Natural killer cell (primary cell): ENCODE data around the gene TBC1D9B. TPM values are rescaled to one million over a fixed set of nuclear protein-coding genes. Genes with fewer than 3 reads are reported as not detected.
A peak's percentile ranks its signal among the peaks of the same experiment; 100 is the strongest.

ENCODE experiments used
- ATAC-seq, 3 donors: fragments of 150-1000 bp in 2 of 3; fragments of 200-7000 bp in 1 of 3; cut with Tn5 transposase; 1 replicate in 1 of 3; 2 replicates in 2 of 3; pipeline ENCODE4 v1.10.0; 2021; ENCODE audit warnings: mild to moderate bottlenecking in 2 of 3, moderate library complexity in 2 of 3
- DNase-seq, 2 donors: peaks; one replicate each; pipeline versions ENCODE4 v3.0.0 to v3.0.0-alpha.2; 2013 to 2021; ENCODE audit warnings: mixed read lengths in 1 of 2
- H3K27ac ChIP-seq: one replicate; pipeline ENCODE4 v1.5.1; 2013; ENCODE audit warnings: mild to moderate bottlenecking, low read length
- H3K27me3 ChIP-seq: one replicate; pipeline ENCODE4 v1.6.1; 2013; ENCODE audit warnings: low read length; ENCODE audit not compliant: control insufficient read depth, insufficient read depth
- H3K36me3 ChIP-seq: one replicate; pipeline ENCODE4 v1.6.1; 2013; ENCODE audit warnings: low read length; ENCODE audit not compliant: control insufficient read depth, insufficient read depth
- H3K4me1 ChIP-seq: one replicate; pipeline ENCODE4 v1.6.1; 2013; ENCODE audit warnings: low read length; ENCODE audit not compliant: control insufficient read depth, insufficient read depth
- H3K4me3 ChIP-seq: one replicate; pipeline ENCODE4 v1.5.1; 2013; ENCODE audit warnings: low read length
- H3K9me3 ChIP-seq: one replicate; pipeline ENCODE4 v1.6.1; 2013; ENCODE audit warnings: low read length; ENCODE audit not compliant: control insufficient read depth, insufficient read depth
- H3K27ac Mint-ChIP-seq, 2 donors: one replicate each; pipeline ENCODE4 v1.8.0; 2022; ENCODE audit warnings: mild to moderate bottlenecking in 2 of 2, mixed read lengths in 2 of 2, moderate library complexity in 1 of 2
- H3K27me3 Mint-ChIP-seq, 2 donors: one replicate each; pipeline ENCODE4 v1.8.0; 2022; ENCODE audit warnings: low read depth in 2 of 2, mixed read lengths in 2 of 2
- H3K36me3 Mint-ChIP-seq: one replicate; pipeline ENCODE4 v1.8.0; 2022; ENCODE audit warnings: mixed read lengths
- H3K4me1 Mint-ChIP-seq, 2 donors: one replicate each; pipeline ENCODE4 v1.8.0; 2022; ENCODE audit warnings: mixed read lengths in 2 of 2
- H3K4me3 Mint-ChIP-seq: one replicate; pipeline ENCODE4 v1.8.0; 2022; ENCODE audit warnings: mild to moderate bottlenecking, moderate library complexity, mixed read lengths
- H3K9me3 Mint-ChIP-seq, 2 donors: one replicate each; pipeline ENCODE4 v1.8.0; 2022; ENCODE audit warnings: mixed read lengths in 2 of 2
- CTCF ChIP-seq: fragments of 200-600 bp; IDR thresholded peaks from one replicate; pipeline ENCODE4 v1.8.0; 2022; ENCODE audit warnings: antibody characterized with exemption
- WGBS: methylation state at CpG from one replicate; pipeline ENCODE4 v1.1.7; 2013; ENCODE audit warnings: missing lambda C conversion rate; ENCODE audit not compliant: insufficient coverage; 5-methylcytosine and 5-hydroxymethylcytosine counted together
- intact Hi-C: fragments of 100-400 bp; cut with micrococcal nuclease; formaldehyde crosslinking; loops from one replicate; pipeline ENCODE4 v1.14.2; 2022
- total RNA-seq, 4 donors: library from RNA; stranded (reverse); fragments of 120-200 nt in 1 of 4; gene quantifications; one replicate each; pipeline versions ENCODE4 v1.2.3 to v1.2.4, GENCODE V29; 2013 to 2022

TBC1D9B gene
- total RNA-seq, 3 donors from 2014 or later (not counting 1 experiment from before 2014, with no cell fraction given) = 102 to 115 (median 113) TPM

GRCh38 chr5:179860301-179860700 is 47.4 kb downstream of the TBC1D9B start:
- H3K27me3 Mint-ChIP-seq = no peaks in the 10 kb centered on the region
- DNase-seq = no peak
- ATAC-seq = no peak
- no peak overlapping the region for H3K27ac Mint-ChIP-seq
- 90% methylated on average over 10 of the region's 11 CpGs for WGBS
- H3K9me3 Mint-ChIP-seq = no peaks in the 10 kb centered on the region
- H3K36me3 Mint-ChIP-seq = no peaks in the 10 kb centered on the region
- Histone ChIP-seq H3K36me3 (peaks cover 13% of the 10 kb centered on the region), H3K9me3 (no peaks in the 10 kb centered on the region), H3K4me1 (peaks cover 13% of the 10 kb centered on the region), H3K27me3 (no peaks in the 10 kb centered on the region), H3K27ac (no peak overlapping the region), H3K4me3 (no peak overlapping the region)
- H3K4me3 Mint-ChIP-seq = peak overlapping the region; percentile 63
- peaks cover 8 to 15% of the 10 kb centered on the region in 2 donors for H3K4me1 Mint-ChIP-seq
- TF ChIP-seq CTCF = no peak
- intact Hi-C loops = no loop called here

- DNase-seq (peak; percentile 82 to 94), ATAC-seq (peak; percentile 96 to 98 (median 97))
- intact Hi-C loops = loop anchor here (2.0 kb wide), 2 partner anchors 22 to 56 kb away; no protein-coding TSS in a partner anchor
- Mint-ChIP-seq H3K27ac (peak within 1 kb of the TSS; percentile 78 to 91), H3K4me3 (peak within 1 kb of the TSS; percentile 95), H3K4me1 (peaks cover 8 to 15% of the 10 kb centered on the region in 2 donors), H3K9me3 (no peaks in the 10 kb centered on the region), H3K36me3 (no peaks in the 10 kb centered on the region), H3K27me3 (no peaks in the 10 kb centered on the region)
- peak within 1 kb of the TSS; percentile 98 for H3K4me3 ChIP-seq
- peaks cover 7% of the 10 kb centered on the region for H3K36me3 ChIP-seq
- H3K27ac ChIP-seq = peak within 1 kb of the TSS; percentile 52
- H3K9me3 ChIP-seq = no peaks in the 10 kb centered on the region
- no peaks in the 10 kb centered on the region for H3K27me3 ChIP-seq
- peaks cover 13% of the 10 kb centered on the region for H3K4me1 ChIP-seq
- no peak for TF ChIP-seq CTCF
- WGBS = under 1% methylated on average over 84 of the region's 90 CpGs
These were observed 48.9 kb downstream of the TBC1D9B start, which contains the start of gene MRNIP for GRCh38 chr5:179858586-179859427. Gene MRNIP, minus strand, starts transcription at chr5:179858817. Its CDS starts 21 bp downstream, at chr5:179858796.

GRCh38 chr5:179858241-179858585 is 49.5 kb downstream of the TBC1D9B start:
- H3K9me3 ChIP-seq = no peaks in the 10 kb centered on the region
- WGBS = under 1% methylated on average over 32 of the region's 32 CpGs
- H3K9me3 Mint-ChIP-seq = no peaks in the 10 kb centered on the region
- H3K4me3 Mint-ChIP-seq = peak overlapping the region; percentile 95
- ATAC-seq (peak; percentile 56 to 72 (median 62)), DNase-seq (peak; percentile 37 to 78)
- H3K27ac Mint-ChIP-seq = peak overlapping the region; percentile 78 to 91
- H3K4me1 ChIP-seq = peaks cover 13% of the 10 kb centered on the region
- H3K4me3 ChIP-seq = peak overlapping the region; percentile 98
- TF ChIP-seq CTCF = no peak
- H3K27ac ChIP-seq = peak overlapping the region; percentile 48
- no peaks in the 10 kb centered on the region for H3K27me3 ChIP-seq
- peaks cover 8 to 15% of the 10 kb centered on the region in 2 donors for H3K4me1 Mint-ChIP-seq
- no peaks in the 10 kb centered on the region for H3K36me3 Mint-ChIP-seq
- peaks cover 3% of the 10 kb centered on the region for H3K36me3 ChIP-seq
- no peaks in the 10 kb centered on the region for H3K27me3 Mint-ChIP-seq
- intact Hi-C loops = loop anchor here (2.0 kb wide), 2 partner anchors 21 to 55 kb away; no protein-coding TSS in a partner anchor
